SK-N-SH (cell line): ENCODE measurements around the gene SAE1. TPM values are rescaled to one million over a fixed set of nuclear protein-coding genes. Genes with fewer than 3 reads are reported as not detected.

Experiments
- CTCF ChIA-PET: fragments of 300-600, 350-600 bp; formaldehyde crosslinking; extraction: SDS; loops from one replicate; lab custom pipeline; 2021; lab: Yijun Ruan, JAX
- POLR2A ChIA-PET: fragments of 350-600 bp; sonication (Branson Sonifier 250); formaldehyde crosslinking; extraction: SDS; loops from one replicate; lab custom pipeline; 2020; ENCODE audit warnings: antibody characterized with exemption, inconsistent platforms; lab: Yijun Ruan, JAX
- DNase-seq: peaks from one replicate; pipeline ENCODE4 v3.0.0; 2012
- H2AFZ ChIP-seq: fragments of 200-600 bp; sonication (generic); 2 replicates; pipeline ENCODE4 v1.8.1; 2016; ENCODE audit warnings: antibody characterized with exemption, mild to moderate bottlenecking, low read depth
- H3F3A ChIP-seq: fragments of 200-600 bp; sonication (generic); replicated peaks from 2 replicates; pipeline ENCODE3; 2016; ENCODE audit warnings: antibody characterized with exemption, mild to moderate bottlenecking; ENCODE audit not compliant: insufficient read depth
- H3K27ac ChIP-seq, 2 experiments: fragments of 200-500 bp in 1 of 2; fragments of 200-600 bp in 1 of 2; sonication (Bioruptor generic) in 1 of 2; sonication (generic), shearing (Covaris generic) in 1 of 2; 2 replicates each; pipeline versions ENCODE4 v1.5.1 to v1.6.1; 2014 to 2016; ENCODE audit warnings: low read depth in 2 of 2, inconsistent platforms in 1 of 2, low read length in 1 of 2, mild to moderate bottlenecking in 1 of 2, mixed read lengths in 1 of 2
- H3K27me3 ChIP-seq: fragments of 200-600 bp; sonication (generic), shearing (Covaris generic); 2 replicates; pipeline ENCODE4 v1.6.1; 2016; ENCODE audit warnings: mixed run types; ENCODE audit not compliant: insufficient read depth
- H3K36me3 ChIP-seq, 2 experiments: fragments of 200-500 bp in 1 of 2; fragments of 200-600 bp in 1 of 2; sonication (Bioruptor generic) in 1 of 2; sonication (generic) in 1 of 2; replicated peaks in 1 of 2; 2 replicates each; pipeline versions ENCODE3 to v1.5.1; 2014 to 2016; ENCODE audit warnings: low read length in 1 of 2, mild to moderate bottlenecking in 1 of 2; ENCODE audit not compliant: insufficient read depth in 2 of 2, control insufficient read depth in 1 of 2
- H3K4me1 ChIP-seq, 2 experiments: fragments of 200-500 bp in 1 of 2; fragments of 200-600 bp in 1 of 2; sonication (Bioruptor generic) in 1 of 2; sonication (generic), shearing (Covaris generic) in 1 of 2; 2 replicates each; pipeline versions ENCODE4 v1.5.1 to v1.6.1; 2014 to 2016; ENCODE audit warnings: low read depth in 1 of 2, low read length in 1 of 2, mixed run types in 1 of 2; ENCODE audit not compliant: insufficient read depth in 2 of 2, control insufficient read depth in 1 of 2
- H3K4me2 ChIP-seq: fragments of 200-600 bp; sonication (generic), shearing (Covaris generic); 2 replicates; pipeline ENCODE4 v1.6.1; 2017; ENCODE audit warnings: mixed run types
- H3K4me3 ChIP-seq, 2 experiments: fragments of 200-500 bp in 1 of 2; fragments of 200-600 bp in 1 of 2; sonication (Bioruptor generic) in 1 of 2; sonication (generic), shearing (Covaris generic) in 1 of 2; 2 replicates each; pipeline versions ENCODE4 v1.5.1 to v1.8.1; 2014 to 2016; ENCODE audit warnings: low read depth in 2 of 2, inconsistent platforms in 1 of 2, low read length in 1 of 2, mild to moderate bottlenecking in 1 of 2, mixed read lengths in 1 of 2, moderate library complexity in 1 of 2
- H3K79me2 ChIP-seq: fragments of 200-600 bp; sonication (generic); 2 replicates; pipeline ENCODE4 v1.8.1; 2017; ENCODE audit warnings: mild to moderate bottlenecking; ENCODE audit not compliant: insufficient read depth
- H3K9ac ChIP-seq: fragments of 200-600 bp; sonication (generic); 2 replicates; pipeline ENCODE4 v1.6.1; 2017; ENCODE audit warnings: mixed run types
- H3K9me2 ChIP-seq: fragments of 200-600 bp; sonication (generic); 2 replicates; pipeline ENCODE4 v1.6.1; 2017; ENCODE audit warnings: mixed run types
- H3K9me3 ChIP-seq: fragments of 200-600 bp; sonication (generic); 2 replicates; pipeline ENCODE4 v1.6.1; 2017; ENCODE audit warnings: mixed run types, mild to moderate bottlenecking, moderate library complexity
- H4K20me1 ChIP-seq: fragments of 200-600 bp; sonication (generic); 2 replicates; pipeline ENCODE4 v1.6.1; 2017; ENCODE audit warnings: mild to moderate bottlenecking, mixed run types; ENCODE audit not compliant: insufficient read depth
- FOSL2 ChIP-seq: IDR thresholded peaks from 2 replicates; pipeline ENCODE4 v1.4.0; 2012; ENCODE audit warnings: low read depth, mild to moderate bottlenecking, moderate library complexity, borderline replicate concordance
- FOXJ3 ChIP-seq: sonication (generic); formaldehyde crosslinking; IDR thresholded peaks from 2 replicates; pipeline ENCODE4 v1.5.1; 2020; ENCODE audit warnings: mild to moderate bottlenecking, missing genetic modification reagents
- FOXM1 ChIP-seq: IDR thresholded peaks from 2 replicates; pipeline ENCODE4 v1.4.0; 2012; ENCODE audit warnings: low read depth, mild to moderate bottlenecking
- GABPA ChIP-seq: IDR thresholded peaks from 2 replicates; pipeline ENCODE4 v1.4.0; 2012; ENCODE audit warnings: low read depth, mild to moderate bottlenecking
- GATA2 ChIP-seq: sonication (generic); formaldehyde crosslinking; IDR thresholded peaks from 2 replicates; pipeline ENCODE4 v1.5.0; 2020; ENCODE audit warnings: mild to moderate bottlenecking, missing genetic modification reagents
- JUND ChIP-seq: IDR thresholded peaks from 2 replicates; pipeline ENCODE4 v1.4.0; 2012
- MEF2A ChIP-seq: IDR thresholded peaks from 2 replicates; pipeline ENCODE4 v1.4.0; 2012; ENCODE audit warnings: low read depth, borderline replicate concordance
- MXI1 ChIP-seq: IDR thresholded peaks from 2 replicates; pipeline ENCODE4 v1.6.1; 2012; ENCODE audit warnings: mild to moderate bottlenecking, low read depth, low read length, improper control_type of control experiment
- NFIC ChIP-seq: IDR thresholded peaks from 2 replicates; pipeline ENCODE4 v1.4.0; 2012; ENCODE audit warnings: borderline replicate concordance
- RCOR1 ChIP-seq: fragments of 150-350 bp; IDR thresholded peaks from 2 replicates; pipeline ENCODE4 v1.6.1; 2017; ENCODE audit warnings: antibody characterized with exemption, low read length
- TAF1 ChIP-seq: IDR thresholded peaks from 2 replicates; pipeline ENCODE4 v1.6.1; 2012; ENCODE audit warnings: low read depth, mild to moderate bottlenecking, low read length, moderate library complexity, borderline replicate concordance
- TCF12 ChIP-seq: IDR thresholded peaks from 2 replicates; pipeline ENCODE4 v1.4.0; 2012
- TEAD4 ChIP-seq: IDR thresholded peaks from 2 replicates; pipeline ENCODE4 v1.4.0; 2012; ENCODE audit warnings: mild to moderate bottlenecking, borderline replicate concordance; ENCODE audit not compliant: insufficient read depth
- YY1 ChIP-seq: IDR thresholded peaks from 2 replicates; pipeline ENCODE4 v1.4.0; 2012; ENCODE audit warnings: low read depth, mild to moderate bottlenecking
- whole genome bisulfite sequencing: methylation state at CpG from one replicate; pipeline ENCODE4 v1.1.6; 2017; ENCODE audit warnings: low lambda C conversion rate; 5-methylcytosine and 5-hydroxymethylcytosine counted together
- polyA plus RNA-seq, 3 experiments: library from polyadenylated mRNA; depleted of rRNA; stranded (reverse); fragments of >200 nt; gene quantifications; 2 replicates each; pipeline ENCODE4 v1.2.3, GENCODE V29; 2012
- TF ChIP-seq, protein P1 (sequence below): IDR thresholded peaks from 2 replicates; pipeline ENCODE4 v1.4.0; 2012; ENCODE audit warnings: low read depth, borderline replicate concordance
- TF ChIP-seq, protein P2 (sequence below): fragments of 200-600 bp; sonication (generic); IDR thresholded peaks from 2 replicates; pipeline ENCODE4 v1.6.1; 2017; ENCODE audit warnings: antibody characterized with exemption, mild to moderate bottlenecking, moderate library complexity
- TF ChIP-seq, protein P3 (sequence below): fragments of 150-350 bp; IDR thresholded peaks from 2 replicates; pipeline ENCODE4 v1.6.1; 2016; ENCODE audit warnings: mild to moderate bottlenecking, low read depth, low read length
- TF ChIP-seq, protein P4 (sequence below): IDR thresholded peaks from 2 replicates; pipeline ENCODE4 v1.6.1; 2012; ENCODE audit warnings: mild to moderate bottlenecking, low read depth, low read length, moderate library complexity

SAE1 gene
- polyA plus RNA-seq, 1 of the 3 experiments (the other 2 are of a cell fraction) = 123 TPM

DNA sequence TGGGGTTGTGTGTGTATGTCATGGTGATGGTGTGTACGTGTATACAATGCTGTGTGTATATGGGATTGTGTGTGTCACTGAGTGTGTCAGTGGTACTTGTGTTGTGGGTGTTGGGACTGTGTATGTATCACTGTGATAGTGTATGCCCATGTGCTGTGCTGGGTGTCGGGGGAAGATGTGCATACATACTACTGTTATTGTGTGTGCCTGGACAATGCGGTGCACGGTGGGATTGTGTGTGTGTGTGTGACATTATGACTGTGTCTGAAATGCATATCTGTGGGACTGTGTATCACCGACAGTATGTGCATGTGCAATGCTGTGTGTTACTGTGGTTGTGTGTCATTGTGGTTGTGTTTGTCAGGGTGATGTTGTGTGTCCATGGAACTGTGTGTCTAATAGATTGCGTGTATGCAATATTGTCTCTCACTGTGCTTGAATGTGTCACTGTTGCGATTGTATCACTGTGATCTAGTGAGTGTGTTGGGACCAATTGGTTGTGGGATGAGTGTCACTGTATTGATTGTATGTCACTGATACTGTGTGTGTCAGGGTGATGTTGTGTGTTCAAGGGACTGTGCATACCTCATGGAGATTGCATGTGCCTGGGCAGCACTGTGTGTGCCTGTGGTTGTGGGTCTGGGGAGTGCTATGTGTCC is 111.4 kb downstream of the SAE1 start:
- Histone ChIP-seq H3F3A (peaks cover 39% of the 10 kb centered on the region), H3K4me2 (peak overlapping the region; percentile 90; the same call in 1 of the 2 replicates), H3K9me2 (no peaks in the 10 kb centered on the region), H3K27me3 (no peaks in the 10 kb centered on the region), H3K4me1 (peaks cover 12 to 40% of the 10 kb centered on the region in 2 experiments; a peak in 3 of 4 replicates), H3K79me2 (no peaks in the 10 kb centered on the region), H3K27ac (peak overlapping the region; percentile 64 to 68; a peak in 3 of 4 replicates), H3K4me3 (no peak overlapping the region), H4K20me1 (no peaks in the 10 kb centered on the region), H3K9ac (no peak overlapping the region), H3K9me3 (no peaks in the 10 kb centered on the region), H3K36me3 (no peaks in the 10 kb centered on the region), H2AFZ (no peak overlapping the region)
- TF ChIP-seq, protein P1, sequence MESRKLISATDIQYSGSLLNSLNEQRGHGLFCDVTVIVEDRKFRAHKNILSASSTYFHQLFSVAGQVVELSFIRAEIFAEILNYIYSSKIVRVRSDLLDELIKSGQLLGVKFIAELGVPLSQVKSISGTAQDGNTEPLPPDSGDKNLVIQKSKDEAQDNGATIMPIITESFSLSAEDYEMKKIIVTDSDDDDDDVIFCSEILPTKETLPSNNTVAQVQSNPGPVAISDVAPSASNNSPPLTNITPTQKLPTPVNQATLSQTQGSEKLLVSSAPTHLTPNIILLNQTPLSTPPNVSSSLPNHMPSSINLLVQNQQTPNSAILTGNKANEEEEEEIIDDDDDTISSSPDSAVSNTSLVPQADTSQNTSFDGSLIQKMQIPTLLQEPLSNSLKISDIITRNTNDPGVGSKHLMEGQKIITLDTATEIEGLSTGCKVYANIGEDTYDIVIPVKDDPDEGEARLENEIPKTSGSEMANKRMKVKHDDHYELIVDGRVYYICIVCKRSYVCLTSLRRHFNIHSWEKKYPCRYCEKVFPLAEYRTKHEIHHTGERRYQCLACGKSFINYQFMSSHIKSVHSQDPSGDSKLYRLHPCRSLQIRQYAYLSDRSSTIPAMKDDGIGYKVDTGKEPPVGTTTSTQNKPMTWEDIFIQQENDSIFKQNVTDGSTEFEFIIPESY = no peak
- no peak for TF ChIP-seq JUND
- 0 out of 2 replicates have a peak, but pooled peaks have one; percentile 0 for TF ChIP-seq MXI1
- TF ChIP-seq YY1 = no peak
- TF ChIP-seq RCOR1 = no peak
- ChIA-PET CTCF (interaction anchor here (7.0 kb wide), 1 partner anchor 23 kb away, joined by 520 read pairs; no protein-coding TSS in a partner anchor), POLR2A (interaction anchor here (0.5 to 1.2 kb wide), 2 partner anchors 16 to 317 kb away, joined by 3 to 8 read pairs; no protein-coding TSS in a partner anchor)
- 91% methylated on average over 7 of the region's 7 CpGs for WGBS
- DNase-seq = no peak

DNA sequence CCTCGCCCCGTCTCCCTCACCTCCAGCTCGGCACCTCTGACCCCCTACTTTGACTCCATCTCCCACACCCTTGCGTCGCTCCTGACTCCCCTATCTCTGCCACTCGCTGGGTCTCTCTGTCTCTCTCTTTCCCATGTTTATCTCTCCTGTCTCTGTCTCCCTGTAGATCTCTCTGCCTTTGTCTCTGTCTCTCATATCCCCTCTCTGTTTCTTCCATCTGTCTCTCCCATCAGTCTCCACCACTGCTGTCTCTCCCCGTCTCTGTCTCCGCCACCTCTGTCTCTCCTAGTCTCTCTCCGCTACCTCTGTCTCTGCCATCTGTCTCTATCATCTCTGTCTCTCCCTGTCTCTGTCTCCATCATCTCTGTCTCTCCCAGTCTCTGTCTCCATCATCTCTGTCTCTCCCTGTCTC is 112.7 kb downstream of the SAE1 start:
- Histone ChIP-seq H3K27me3 (no peaks in the 10 kb centered on the region), H4K20me1 (no peaks in the 10 kb centered on the region), H3K79me2 (no peaks in the 10 kb centered on the region), H3K36me3 (no peaks in the 10 kb centered on the region), H3K4me1 (peaks cover 12 to 40% of the 10 kb centered on the region in 2 experiments; a peak in 3 of 4 replicates), H3K4me2 (peak overlapping the region; percentile 83), H3K9ac (peak overlapping the region; percentile 80), H3F3A (peaks cover 37% of the 10 kb centered on the region), H2AFZ (no peak overlapping the region), H3K4me3 (peak overlapping the region; percentile 37 to 57), H3K27ac (peak overlapping the region; percentile 68 to 84), H3K9me3 (no peaks in the 10 kb centered on the region), H3K9me2 (no peaks in the 10 kb centered on the region)
- ChIA-PET POLR2A (interaction anchor here (0.7 to 2.7 kb wide), 10 partner anchors 10 to 130 kb away, joined by 3 to 65 read pairs (median 8); partner anchors contain the start of genes CCDC9, SAE1 and ZC3H4), CTCF (interaction anchor here (0.6 to 7.0 kb wide), 9 partner anchors 11 to 163 kb away, joined by 3 to 520 read pairs (median 20); partner anchors contain the start of gene CCDC9)
- no peak for DNase-seq
- WGBS = 29% methylated on average over 9 of the region's 9 CpGs
- TF ChIP-seq NFIC (no peak), FOSL2 (no peak), MXI1 (no peak), MEF2A (no peak), FOXJ3 (CRISPR knock-in tag) (no peak), GABPA (no peak), RCOR1 (no peak), GATA2 (CRISPR knock-in tag) (no peak), FOXM1 (no peak), TCF12 (no peak), TEAD4 (no peak), TAF1 (no peak), JUND (no peak)
- TF ChIP-seq, protein P2, sequence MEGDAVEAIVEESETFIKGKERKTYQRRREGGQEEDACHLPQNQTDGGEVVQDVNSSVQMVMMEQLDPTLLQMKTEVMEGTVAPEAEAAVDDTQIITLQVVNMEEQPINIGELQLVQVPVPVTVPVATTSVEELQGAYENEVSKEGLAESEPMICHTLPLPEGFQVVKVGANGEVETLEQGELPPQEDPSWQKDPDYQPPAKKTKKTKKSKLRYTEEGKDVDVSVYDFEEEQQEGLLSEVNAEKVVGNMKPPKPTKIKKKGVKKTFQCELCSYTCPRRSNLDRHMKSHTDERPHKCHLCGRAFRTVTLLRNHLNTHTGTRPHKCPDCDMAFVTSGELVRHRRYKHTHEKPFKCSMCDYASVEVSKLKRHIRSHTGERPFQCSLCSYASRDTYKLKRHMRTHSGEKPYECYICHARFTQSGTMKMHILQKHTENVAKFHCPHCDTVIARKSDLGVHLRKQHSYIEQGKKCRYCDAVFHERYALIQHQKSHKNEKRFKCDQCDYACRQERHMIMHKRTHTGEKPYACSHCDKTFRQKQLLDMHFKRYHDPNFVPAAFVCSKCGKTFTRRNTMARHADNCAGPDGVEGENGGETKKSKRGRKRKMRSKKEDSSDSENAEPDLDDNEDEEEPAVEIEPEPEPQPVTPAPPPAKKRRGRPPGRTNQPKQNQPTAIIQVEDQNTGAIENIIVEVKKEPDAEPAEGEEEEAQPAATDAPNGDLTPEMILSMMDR = no peak
- TF ChIP-seq, protein P3, sequence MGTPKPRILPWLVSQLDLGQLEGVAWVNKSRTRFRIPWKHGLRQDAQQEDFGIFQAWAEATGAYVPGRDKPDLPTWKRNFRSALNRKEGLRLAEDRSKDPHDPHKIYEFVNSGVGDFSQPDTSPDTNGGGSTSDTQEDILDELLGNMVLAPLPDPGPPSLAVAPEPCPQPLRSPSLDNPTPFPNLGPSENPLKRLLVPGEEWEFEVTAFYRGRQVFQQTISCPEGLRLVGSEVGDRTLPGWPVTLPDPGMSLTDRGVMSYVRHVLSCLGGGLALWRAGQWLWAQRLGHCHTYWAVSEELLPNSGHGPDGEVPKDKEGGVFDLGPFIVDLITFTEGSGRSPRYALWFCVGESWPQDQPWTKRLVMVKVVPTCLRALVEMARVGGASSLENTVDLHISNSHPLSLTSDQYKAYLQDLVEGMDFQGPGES = no peak
- TF ChIP-seq, protein P4, sequence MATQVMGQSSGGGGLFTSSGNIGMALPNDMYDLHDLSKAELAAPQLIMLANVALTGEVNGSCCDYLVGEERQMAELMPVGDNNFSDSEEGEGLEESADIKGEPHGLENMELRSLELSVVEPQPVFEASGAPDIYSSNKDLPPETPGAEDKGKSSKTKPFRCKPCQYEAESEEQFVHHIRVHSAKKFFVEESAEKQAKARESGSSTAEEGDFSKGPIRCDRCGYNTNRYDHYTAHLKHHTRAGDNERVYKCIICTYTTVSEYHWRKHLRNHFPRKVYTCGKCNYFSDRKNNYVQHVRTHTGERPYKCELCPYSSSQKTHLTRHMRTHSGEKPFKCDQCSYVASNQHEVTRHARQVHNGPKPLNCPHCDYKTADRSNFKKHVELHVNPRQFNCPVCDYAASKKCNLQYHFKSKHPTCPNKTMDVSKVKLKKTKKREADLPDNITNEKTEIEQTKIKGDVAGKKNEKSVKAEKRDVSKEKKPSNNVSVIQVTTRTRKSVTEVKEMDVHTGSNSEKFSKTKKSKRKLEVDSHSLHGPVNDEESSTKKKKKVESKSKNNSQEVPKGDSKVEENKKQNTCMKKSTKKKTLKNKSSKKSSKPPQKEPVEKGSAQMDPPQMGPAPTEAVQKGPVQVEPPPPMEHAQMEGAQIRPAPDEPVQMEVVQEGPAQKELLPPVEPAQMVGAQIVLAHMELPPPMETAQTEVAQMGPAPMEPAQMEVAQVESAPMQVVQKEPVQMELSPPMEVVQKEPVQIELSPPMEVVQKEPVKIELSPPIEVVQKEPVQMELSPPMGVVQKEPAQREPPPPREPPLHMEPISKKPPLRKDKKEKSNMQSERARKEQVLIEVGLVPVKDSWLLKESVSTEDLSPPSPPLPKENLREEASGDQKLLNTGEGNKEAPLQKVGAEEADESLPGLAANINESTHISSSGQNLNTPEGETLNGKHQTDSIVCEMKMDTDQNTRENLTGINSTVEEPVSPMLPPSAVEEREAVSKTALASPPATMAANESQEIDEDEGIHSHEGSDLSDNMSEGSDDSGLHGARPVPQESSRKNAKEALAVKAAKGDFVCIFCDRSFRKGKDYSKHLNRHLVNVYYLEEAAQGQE = no peak
